ENCODE measurements around the gene ORC3.

ORC3 gene

GRCh38 chr6:87572021-87572420 lies 17.9 kb upstream of the ORC3 start:
- no peak for TF ChIP-seq CTCF (IDR thresholded peaks at IDR 0.05; ENCODE audit: unreplicated experiment in 3 of 3)
- H3K27ac Mint-ChIP-seq: peak overlapping the region; percentile 44 to 82 (median 57)
- peaks cover 25% of the 10 kb centered on the region for H3K36me3 Mint-ChIP-seq (ENCODE audit: low read depth)
- H3K4me3 Mint-ChIP-seq: no peak overlapping the region
- H3K9me3 Mint-ChIP-seq: no peaks in the 10 kb centered on the region
- H3K4me1 Mint-ChIP-seq: peaks cover 21% of the 10 kb centered on the region
- H3K27me3 Mint-ChIP-seq (ENCODE audit: low read depth): no peaks in the 10 kb centered on the region

- Mint-ChIP-seq H3K4me3 (peak overlapping the region in 2 of 3 experiments; percentile 7 to 11), H3K36me3 (ENCODE audit: low read depth) (peaks cover 29% of the 10 kb centered on the region), H3K9me3 (no peaks in the 10 kb centered on the region), H3K27ac (peak overlapping the region; percentile 44 to 82 (median 80)), H3K27me3 (ENCODE audit: low read depth) (no peaks in the 10 kb centered on the region), H3K4me1 (peaks cover 21% of the 10 kb centered on the region)
- no peak for TF ChIP-seq CTCF (IDR thresholded peaks at IDR 0.05; ENCODE audit: unreplicated experiment in 3 of 3)
Measured at GRCh38 chr6:87572883-87573282, 17.1 kb upstream of the ORC3 start.

GRCh38 chr6:87573307-87574024 lies 16.5 kb upstream of the ORC3 start:
- no peaks in the 10 kb centered on the region for H3K9me3 Mint-ChIP-seq
- H3K27me3 Mint-ChIP-seq (ENCODE audit: low read depth): no peaks in the 10 kb centered on the region
- no peak overlapping the region for H3K4me3 Mint-ChIP-seq
- H3K4me1 Mint-ChIP-seq: peaks cover 21% of the 10 kb centered on the region
- no peak for TF ChIP-seq CTCF (IDR thresholded peaks at IDR 0.05; ENCODE audit: unreplicated experiment in 3 of 3)
- peaks cover 32% of the 10 kb centered on the region for H3K36me3 Mint-ChIP-seq (ENCODE audit: low read depth)
- peak overlapping the region; percentile 44 to 82 (median 80) for H3K27ac Mint-ChIP-seq

DNA sequence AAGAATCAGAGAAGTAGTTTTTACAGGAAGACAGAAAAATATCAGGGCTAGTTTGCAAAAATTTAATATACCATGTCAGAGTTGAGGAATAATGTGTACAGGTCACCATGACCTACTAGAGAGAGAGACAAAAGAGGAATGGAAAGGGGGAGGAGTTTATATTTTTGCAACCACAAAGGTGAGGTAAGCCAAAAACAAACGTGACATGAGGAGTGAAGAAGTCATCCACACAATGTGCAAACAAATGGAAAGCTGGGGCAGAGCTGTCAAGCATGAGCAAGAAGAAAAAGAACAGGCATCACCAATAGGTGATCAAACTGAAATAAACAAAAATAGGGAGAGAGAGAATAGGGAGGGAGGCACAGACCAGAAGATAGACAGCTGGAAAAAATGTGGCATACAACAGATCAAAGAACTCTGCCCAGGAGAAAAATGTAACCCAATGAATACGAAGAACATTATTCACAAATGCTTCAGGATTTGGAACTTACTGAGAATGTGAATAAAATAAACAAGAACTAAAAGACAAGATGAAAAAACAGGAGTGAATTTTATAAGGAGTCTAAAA lies 15.6 kb upstream of the ORC3 start:
- peaks cover 21% of the 10 kb centered on the region for H3K4me1 Mint-ChIP-seq
- H3K4me3 Mint-ChIP-seq: no peak overlapping the region
- no peak for TF ChIP-seq CTCF (IDR thresholded peaks at IDR 0.05; ENCODE audit: unreplicated experiment in 3 of 3)
- H3K27ac Mint-ChIP-seq: no peak overlapping the region
- H3K27me3 Mint-ChIP-seq (ENCODE audit: low read depth): no peaks in the 10 kb centered on the region
- H3K36me3 Mint-ChIP-seq (ENCODE audit: low read depth): peaks cover 34% of the 10 kb centered on the region
- no peaks in the 10 kb centered on the region for H3K9me3 Mint-ChIP-seq

DNA sequence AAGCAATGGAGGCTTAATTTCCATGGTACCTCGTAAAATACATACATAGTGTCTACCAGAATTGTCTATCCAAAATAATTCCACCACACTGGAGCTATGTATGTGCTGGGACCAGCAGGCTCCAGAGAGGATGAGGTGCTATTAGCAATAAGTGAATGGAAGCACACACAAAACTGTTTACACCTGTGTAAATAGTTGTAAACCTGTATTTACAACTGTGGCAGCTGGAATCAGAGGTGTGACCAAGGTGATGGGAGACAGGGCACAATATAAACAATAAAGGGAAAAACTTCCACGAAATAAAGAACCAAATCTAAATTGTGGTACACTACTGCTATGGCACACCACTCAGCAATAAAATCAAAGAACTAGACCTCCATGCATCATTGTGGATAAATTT lies 14.5 kb upstream of the ORC3 start:
- Mint-ChIP-seq H3K4me1 (peaks cover 21% of the 10 kb centered on the region), H3K27ac (no peak overlapping the region), H3K9me3 (no peaks in the 10 kb centered on the region), H3K36me3 (ENCODE audit: low read depth) (peaks cover 42% of the 10 kb centered on the region), H3K27me3 (ENCODE audit: low read depth) (no peaks in the 10 kb centered on the region), H3K4me3 (no peak overlapping the region)
- no peak for TF ChIP-seq CTCF (IDR thresholded peaks at IDR 0.05; ENCODE audit: unreplicated experiment in 3 of 3)

GRCh38 chr6:87583822-87584221 lies 6.1 kb upstream of the ORC3 start:
- peaks cover 11% of the 10 kb centered on the region for H3K4me1 Mint-ChIP-seq
- H3K36me3 Mint-ChIP-seq (ENCODE audit: low read depth): peaks cover 57% of the 10 kb centered on the region
- H3K27me3 Mint-ChIP-seq (ENCODE audit: low read depth): no peaks in the 10 kb centered on the region
- H3K4me3 Mint-ChIP-seq: no peak overlapping the region
- no peak for TF ChIP-seq CTCF (IDR thresholded peaks at IDR 0.05; ENCODE audit: unreplicated experiment in 3 of 3)
- H3K27ac Mint-ChIP-seq: no peak overlapping the region
- H3K9me3 Mint-ChIP-seq: no peaks in the 10 kb centered on the region

Data from nephron (organoid).